Measurements from ENCODE around the gene FMN1.

Gene FMN1

DNA sequence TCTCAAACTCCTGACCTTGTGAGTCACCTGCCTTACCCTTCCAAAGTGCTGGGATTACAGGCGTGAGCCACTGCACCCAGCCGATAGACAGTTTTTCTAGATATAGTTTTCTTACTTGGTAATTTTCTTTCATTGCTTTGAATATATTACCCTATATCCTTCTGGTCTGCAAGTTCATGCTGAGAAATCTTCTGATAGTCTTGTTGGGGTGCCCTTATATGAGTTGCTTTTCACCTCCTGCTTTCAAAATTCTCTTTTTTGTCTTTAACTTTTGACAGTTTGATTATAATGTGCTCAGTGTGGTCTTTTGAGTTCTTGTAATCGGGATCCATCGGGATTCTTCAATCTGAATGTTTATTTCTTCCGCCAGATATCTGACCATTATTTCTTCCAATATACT is 259.4 kb downstream of the FMN1 start:
- DNase-seq = no peak

DNA sequence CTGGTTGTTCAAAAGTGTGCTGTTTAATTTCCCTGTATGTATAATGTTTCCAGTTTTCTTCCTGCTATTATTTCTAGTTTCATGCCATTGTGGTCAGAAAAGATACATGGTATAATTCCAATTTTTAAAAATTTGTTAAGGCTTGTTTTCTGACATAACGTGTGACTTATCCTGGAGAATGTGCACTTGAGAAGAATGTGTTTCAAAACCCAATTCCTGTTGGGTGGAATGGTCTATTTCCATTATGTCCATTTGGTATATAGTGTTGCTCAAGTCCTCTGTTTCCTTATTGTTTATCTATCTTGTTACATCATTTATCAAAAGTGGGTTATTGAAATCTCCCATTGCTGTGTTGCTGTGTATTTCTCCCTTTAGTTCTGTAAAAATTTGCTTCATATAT is 261.3 kb downstream of the FMN1 start:
- no peak for DNase-seq

GRCh38 chr15:32928876-32929275 is 265.6 kb downstream of the FMN1 start:
- DNase-seq = no peak

DNA sequence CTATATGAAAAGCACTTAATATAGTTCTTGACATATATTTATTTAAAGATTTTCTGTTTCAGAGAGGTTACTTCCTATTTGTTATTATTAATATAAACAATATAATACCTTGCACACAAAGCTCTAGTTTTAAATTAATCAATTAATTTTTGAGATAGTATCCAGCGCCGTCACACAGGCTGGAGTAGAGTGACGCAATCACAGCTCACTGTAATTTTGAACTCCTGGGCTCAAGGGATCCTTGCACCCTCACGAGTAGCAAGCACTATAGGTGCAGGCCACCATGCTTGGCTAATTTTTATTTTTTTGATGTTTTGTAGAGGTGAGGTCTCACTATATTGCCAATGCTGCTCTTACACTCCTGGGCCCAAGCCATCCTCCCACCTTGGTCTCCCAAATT is 267.4 kb downstream of the FMN1 start:
- no peak for DNase-seq

DNA sequence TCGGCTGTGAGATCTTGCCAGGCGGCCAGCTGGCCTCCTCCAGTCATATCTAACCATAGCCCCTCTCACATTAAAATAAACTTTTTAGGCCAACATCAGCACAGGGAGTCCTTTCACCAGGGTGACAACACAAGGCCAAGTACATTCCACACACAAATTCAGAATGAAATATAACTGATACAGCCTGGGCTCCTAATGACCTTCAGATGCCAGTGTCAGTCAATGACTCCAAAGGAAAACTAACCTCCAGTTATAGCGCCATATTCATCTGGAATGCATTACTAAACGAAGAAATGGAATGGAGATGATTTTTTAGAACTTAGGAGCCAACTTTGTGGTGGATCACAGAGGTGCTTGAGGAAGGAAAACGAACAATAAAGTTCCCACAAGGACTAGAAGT is 271.3 kb downstream of the FMN1 start:
- DNase-seq = no peak

DNA sequence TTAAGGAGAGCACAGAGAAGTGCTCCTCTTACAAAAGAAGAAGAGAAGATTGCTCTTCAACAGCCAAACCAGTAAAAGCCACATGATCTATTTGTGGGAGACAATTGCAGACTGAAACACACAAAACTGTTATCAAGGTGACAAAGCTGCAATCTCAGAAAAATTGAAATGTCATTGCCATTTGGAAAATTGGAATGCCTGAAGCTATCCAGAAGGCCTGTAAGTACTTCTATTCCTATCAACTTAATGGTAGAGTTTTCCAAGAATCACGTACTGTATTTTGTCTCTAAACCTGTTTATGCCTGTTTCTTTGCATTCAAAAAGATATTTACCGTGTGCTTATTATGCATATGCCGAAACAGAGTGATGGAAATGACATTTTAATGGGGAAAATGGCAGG is 272.0 kb downstream of the FMN1 start:
- no peak for DNase-seq

DNA sequence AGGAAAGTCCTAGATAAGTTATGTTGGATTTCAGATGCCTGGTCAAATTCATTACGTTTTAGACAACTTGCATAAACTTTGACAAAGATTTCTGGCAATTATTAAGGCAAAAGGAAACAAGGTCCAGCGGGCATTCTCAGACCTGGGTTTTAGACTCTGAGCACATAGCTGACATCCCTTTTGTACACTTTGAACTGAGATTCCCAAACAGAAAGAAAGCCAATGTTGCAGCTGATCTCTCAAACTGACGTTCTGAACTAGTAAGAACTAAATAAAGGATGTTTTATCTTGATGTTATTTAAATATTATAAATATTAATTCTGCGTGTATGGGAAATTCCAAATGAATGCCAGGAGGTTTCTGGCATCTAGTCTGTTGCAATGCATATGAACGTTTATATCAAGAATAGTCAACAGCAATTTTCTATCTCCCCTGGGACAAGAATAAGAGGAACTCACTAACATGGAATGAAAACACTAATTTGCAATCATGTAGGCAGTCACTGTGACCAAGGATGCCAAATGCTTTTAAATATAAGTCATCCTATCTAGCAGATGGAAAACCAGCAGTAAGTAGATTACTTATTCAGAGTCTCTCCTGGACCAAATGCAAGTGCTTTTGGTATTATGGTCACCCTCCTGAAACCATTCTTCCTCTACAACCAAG is 274.6 kb downstream of the FMN1 start:
- DNase-seq = no peak

- no peak for DNase-seq
These were observed 276.0 kb downstream of the FMN1 start for GRCh38 chr15:32918547-32918946.

GRCh38 chr15:32910839-32911238 is 283.7 kb downstream of the FMN1 start:
- no peak for DNase-seq

- no peak for DNase-seq
These were observed 285.1 kb downstream of the FMN1 start for GRCh38 chr15:32909431-32909830.

DNA sequence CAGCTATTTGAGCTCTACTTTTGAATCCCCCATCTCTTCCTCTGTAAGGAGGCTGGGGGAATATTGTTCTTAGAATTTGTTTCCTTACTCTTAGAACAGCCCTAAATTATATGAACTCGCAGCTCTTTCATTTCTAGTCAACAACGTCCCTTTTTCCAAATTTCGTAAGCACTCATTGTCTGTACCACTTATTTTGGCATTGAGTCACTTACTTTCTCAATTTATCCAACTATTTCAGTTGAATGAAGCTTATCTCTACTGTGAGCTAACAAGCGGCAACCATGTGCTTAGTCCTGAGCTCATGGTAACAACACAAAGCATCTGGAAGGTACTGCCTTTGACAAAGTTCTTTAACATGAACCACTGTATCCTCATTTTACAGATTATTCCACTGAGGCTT is 285.6 kb downstream of the FMN1 start:
- DNase-seq = no peak

- peak in 1 of 56 donors; percentile 0 for DNase-seq
These were observed 286.2 kb downstream of the FMN1 start for GRCh38 chr15:32908135-32908801.

DNA sequence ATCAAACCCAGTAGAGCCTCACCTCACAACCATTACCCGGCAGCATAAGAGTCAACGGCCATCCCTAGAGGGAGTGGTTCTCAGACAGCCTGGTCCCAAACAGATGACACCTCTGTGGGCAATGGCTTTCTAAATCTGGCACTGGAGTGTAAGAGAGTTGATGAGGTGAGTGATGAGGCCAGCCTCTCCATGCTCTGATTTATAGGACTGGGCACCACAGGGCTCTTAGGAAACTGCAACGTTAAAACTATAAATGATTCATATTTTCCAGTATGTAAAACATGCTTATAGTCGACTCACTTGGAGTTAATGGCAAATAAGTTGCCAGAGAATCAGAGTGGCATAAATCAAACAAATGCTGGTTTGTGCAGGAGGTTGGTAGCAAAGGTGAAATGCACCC is 289.0 kb downstream of the FMN1 start:
- no peak for DNase-seq

DNA sequence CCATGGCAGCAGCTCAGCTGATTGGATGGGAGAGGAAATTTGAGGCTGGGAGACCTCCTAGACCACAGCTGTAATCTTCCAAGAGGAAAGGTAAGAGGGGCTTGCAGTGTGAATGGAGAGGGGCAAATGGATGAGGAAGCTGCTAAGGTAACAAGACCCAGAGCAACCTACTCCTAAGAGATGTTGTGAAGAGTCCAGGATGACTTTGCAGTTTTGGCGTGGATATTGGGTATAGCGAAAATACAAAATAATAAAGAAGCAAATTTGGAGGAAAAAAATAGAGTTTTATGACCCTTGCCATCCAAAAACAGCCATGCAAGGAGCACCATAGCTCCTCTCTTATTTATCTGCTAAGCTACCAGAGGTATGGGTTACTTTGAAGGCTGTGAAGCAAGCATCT is 290.1 kb downstream of the FMN1 start:
- no peak for DNase-seq

GRCh38 chr15:32903591-32904290 is 290.8 kb downstream of the FMN1 start:
- no peak for DNase-seq

DNA sequence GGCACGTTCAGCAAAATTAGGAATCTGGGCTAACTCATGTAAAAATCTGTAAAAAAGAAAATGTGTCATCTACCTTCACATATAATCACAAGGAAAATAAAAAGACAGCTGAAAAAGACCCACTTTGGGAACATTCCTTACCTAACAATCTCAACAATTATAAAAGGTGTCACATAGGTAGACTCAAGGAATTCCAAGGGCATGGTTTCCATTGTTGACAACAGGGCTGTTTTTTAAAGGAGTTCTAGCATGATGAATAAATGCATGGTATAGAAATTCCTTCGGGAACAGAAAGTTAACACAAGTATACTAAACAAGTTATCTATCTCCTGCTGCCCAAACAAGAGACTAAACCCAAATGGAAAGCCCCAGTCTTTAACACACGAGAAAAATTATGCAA is 292.5 kb downstream of the FMN1 start:
- DNase-seq = no peak

DNA sequence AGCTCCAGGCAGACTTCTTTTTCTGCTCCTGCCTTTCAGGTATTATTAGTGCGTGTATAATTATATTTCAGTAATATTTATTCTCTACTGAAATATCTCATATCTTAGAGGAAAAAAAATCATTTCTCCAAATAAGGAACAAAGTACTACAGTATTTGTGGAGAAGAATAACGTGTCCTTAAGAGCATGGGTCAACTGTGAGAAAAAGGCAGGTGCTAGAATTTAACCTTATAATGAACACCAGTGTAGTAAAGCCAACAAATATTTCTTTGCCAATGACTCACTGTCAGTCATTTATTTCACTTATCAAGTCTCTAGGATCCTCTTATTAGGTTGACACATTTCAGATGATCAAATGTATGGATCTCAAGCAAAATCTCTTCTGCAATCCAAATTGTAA is 293.3 kb downstream of the FMN1 start:
- no peak for DNase-seq

GRCh38 chr15:32899126-32899596 is 295.4 kb downstream of the FMN1 start:
- peak in 2 of 56 donors; percentile 1 for DNase-seq

- DNase-seq = no peak
These were observed 296.1 kb downstream of the FMN1 start for GRCh38 chr15:32898414-32898813.

DNA sequence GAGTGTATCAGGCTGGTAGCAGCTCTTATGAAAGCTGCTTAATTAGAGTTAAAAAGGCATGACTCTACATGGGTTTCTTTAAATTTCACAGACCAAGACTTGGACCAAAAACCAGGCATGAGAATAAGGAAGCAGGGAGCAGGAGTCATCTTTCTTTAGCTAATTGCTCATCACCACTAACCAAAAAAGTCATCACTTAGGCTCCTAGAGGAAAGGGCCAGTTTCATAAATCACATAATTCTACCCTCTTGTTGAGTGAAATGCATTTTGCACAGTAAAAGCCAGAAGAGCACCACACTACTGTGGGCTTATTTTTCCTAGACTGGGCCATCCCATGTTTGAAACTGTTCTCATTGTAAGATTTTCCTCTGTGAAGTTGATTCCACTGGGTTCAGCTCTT is 301.1 kb downstream of the FMN1 start:
- no peak for DNase-seq

GRCh38 chr15:32889214-32889613 is 305.3 kb downstream of the FMN1 start:
- DNase-seq = no peak

GRCh38 chr15:32888221-32888761 is 306.2 kb downstream of the FMN1 start:
- no peak for DNase-seq
